EH (cell line): ENCODE measurements around the gene PRL.

Source experiments
- DNase-seq: peaks from one replicate; pipeline ENCODE4 v3.0.0-alpha.2; 2015; ENCODE audit warnings: low read depth

The PRL gene

DNA sequence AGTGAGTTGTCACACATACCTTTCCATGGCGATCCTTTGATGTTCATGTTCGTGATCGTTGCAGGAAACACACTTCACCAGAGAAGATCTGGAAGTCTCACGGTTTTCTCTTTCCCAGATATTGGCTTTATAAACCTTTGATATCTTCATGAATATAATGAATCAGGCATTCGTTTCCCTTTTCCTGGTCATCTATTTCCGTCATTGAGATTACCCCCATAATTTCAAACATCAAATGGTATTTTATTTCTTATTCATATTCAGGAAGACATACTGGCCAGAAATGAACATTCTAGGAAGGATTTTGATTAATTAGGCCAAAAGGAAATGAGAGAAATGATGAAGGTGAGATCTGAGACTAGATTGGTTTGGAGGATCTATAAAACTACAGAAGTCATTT, at the start of gene PRL:
PRL (minus strand) TSS at position 101 of the 400 bp plus-strand sequence; CDS start at position 47, 54 bp downstream.
- no peak for DNase-seq

DNA sequence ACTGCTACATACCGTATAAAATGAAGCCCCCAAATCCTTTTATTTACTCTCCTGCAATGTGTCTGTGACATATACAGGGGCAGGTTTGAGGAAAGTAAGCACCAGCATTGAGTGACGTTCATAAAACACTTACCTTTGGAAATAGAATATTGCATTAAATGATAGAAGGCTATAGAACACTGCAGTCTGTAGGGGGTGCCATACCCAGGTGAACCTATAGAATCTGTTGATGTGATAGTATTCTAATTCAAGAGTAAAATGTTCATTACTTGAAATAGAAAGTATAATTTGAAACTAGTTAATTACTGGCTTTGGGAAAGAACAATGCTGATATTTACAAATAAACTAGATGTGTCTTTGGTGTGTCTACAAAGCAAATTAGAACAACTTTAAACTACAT, 47.0 kb upstream of the PRL start:
- no peak for DNase-seq

DNA sequence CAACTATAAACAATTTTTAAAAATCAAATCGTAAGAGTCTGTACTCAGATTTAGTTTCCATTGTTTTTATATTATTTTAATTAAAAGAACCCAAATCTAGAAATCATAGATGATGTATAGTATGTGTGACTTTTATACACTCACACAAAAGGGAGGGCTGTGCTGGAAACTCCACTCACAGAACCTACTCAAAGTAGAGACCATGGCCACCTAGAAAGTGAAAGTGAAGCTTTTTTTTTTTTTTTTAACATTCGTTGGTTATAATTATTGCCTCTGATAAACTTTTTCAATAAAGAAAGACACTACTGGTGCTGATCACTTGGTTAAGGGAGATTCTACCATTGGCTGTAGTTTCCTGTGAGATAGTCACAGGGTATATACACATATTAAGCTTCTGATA, 37.9 kb upstream of the PRL start:
- no peak for DNase-seq

DNA sequence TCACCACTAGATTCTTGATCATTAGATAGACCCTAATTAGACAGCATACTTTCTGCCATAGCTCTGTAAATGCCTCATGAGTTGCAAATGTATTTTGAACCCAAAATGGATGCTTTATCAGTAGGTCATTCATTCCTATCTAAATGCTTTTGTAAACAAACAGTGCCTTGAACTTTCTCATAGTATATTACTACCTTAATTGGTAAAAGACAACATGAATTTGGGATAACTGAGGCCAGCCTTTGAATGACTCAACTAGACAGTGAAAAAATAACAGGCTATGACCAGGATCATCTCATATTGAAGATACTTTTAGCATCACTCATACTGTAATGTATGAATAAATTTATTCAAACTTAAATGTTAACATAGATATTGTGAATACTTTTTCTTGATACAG, 37.0 kb upstream of the PRL start:
- peak; percentile 94 for DNase-seq

DNA sequence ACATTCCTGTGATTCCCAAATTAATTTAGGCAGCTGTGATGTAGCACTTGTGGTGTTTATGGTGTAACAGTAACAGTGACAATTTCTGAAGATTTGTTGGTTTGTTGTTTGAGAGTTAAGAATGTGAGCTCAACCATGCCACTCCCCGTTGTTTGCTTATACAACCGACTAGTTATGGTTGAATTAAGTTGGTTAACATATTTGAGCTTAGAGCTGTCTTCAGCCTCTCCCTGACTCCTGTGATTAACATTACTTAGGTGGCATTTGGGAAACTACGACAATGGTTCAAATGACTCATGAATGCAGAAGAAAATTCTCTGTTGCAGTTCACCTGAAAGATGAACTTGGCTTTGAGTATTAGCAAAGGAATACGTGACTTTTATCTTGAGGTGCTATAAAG, 35.9 kb upstream of the PRL start:
- peak; percentile 52 for DNase-seq

DNA sequence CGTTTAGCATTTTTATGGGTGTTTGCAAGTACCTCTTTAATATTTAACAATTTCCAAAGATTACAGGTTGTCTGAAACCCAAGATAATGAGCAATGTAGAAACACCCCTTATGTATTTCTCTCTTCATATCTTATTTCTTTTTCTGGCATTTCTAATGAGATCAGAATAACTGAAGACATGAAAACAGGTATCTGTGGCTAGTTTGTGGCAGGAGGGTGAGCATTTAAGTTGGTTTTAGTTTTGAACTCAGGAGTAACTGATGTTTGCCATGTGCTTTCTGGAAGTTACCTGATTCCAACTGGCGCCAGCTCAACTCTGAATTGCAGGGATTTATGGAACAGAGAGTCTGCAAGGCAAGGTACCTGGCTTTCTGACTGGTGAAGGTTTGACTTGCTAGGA, 35.4 kb upstream of the PRL start:
- no peak for DNase-seq

DNA sequence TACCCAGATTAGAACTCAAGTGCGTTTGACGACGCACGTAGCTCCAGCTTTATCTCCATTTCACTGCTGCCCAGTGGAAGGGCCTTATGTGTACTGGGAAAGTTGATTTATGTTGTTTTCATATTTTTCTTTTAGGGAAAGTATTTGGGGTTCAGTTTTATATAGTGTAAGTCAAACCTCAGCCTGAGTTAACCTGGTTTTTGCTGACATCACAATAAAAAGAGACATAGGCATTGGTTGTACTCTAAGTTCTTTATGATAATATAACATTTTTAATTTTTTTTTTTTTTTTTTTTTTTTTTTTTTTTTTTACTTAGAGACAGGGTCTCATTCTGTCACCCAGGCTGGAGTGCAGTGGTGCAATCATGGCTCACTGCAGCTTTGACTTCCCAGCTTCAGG, 34.1 kb upstream of the PRL start:
- no peak for DNase-seq

DNA sequence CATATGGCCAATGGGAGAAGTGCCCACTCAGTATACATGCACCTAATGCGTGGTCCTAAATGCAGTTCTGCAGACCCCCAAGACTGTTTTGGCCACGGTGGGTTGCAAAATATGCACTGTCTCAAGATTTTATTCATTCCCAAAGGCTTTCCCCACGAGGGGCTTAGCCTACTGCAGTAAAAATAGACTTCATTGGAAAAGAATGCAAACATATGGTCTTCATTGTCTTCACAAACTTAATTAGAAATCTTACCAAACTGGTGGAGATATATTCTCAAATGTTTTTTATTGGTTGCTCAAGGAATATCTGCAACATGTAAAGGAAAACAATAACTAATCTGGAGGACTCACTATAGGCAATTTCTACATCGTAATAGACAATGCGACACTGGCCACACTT, 31.6 kb upstream of the PRL start:
- DNase-seq = peak; percentile 71

DNA sequence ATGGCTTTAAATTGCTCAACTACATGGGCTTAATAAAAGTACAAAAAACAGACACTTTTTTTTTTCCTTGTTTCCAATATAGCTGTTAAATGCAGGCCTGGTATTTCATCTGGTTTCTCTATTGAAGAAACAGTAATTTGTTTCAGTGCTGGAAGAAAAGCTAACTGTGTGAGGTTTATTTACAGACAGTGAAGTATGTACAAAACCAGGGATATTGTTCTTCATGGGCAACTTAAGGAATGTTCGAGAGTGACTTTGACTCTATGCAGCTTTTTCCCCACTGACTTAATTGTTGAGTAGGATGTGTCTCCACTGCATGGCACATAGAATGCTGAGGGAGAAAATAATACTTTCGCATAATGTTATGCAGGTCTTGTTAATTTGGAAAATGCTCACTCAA, 31.0 kb upstream of the PRL start:
- DNase-seq = peak; percentile 44

DNA sequence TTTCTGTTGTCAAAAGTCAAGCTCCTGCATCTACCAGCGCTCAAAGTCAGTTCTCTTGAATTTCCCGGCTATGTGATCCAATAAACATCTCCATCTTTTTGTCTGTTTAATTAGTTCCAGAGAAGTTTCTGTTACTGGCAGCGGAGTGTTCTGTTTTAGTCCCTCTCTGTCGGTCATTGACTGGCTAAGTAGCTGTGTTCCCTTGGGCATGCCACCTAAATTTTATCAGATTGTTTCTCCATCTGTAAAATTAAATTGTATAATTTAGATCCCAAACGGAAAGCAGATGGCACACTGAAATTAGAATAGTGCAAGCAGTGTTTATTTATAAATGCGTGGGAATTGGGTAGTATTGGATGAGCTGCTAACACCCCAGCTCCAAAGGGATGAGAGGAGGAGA, 29.7 kb upstream of the PRL start:
- DNase-seq = no peak

DNA sequence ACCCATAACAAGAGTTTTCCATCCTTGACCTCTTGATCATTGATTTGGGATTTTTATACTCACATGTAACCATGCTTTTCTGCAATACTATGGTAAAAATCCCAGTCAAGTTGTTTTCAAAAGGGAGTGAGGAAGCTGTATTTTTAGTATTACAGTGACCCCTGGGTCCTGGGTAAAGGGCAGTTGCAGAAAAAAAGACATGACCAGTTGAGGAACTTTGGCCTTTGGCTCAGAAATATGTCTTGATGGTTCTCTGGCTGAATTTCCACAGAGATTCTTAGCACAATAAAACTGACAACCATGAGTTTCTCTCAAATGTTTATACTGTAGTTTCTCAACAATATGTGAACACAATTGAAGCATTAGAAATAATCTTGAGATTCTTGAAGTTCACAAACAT, 28.6 kb upstream of the PRL start:
- peak; percentile 52 for DNase-seq

DNA sequence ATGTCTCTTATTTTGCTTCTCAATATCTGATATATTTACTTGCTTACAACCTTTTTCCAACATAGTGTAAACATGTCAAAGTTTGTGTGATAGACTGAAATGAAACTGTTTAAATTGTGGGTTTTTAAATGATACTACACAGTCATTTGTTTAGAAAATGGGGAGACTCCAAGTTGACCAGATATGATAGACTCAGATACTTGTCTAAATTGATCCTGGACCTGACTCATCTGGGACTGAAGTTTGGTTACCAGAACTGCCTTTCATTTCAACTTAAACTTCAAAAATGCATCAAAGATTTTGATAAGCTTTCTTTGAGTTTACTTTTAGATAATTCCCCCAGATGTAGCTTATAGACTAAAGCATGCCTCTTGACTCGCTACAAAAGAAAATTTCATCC, 27.0 kb upstream of the PRL start:
- DNase-seq = no peak

DNA sequence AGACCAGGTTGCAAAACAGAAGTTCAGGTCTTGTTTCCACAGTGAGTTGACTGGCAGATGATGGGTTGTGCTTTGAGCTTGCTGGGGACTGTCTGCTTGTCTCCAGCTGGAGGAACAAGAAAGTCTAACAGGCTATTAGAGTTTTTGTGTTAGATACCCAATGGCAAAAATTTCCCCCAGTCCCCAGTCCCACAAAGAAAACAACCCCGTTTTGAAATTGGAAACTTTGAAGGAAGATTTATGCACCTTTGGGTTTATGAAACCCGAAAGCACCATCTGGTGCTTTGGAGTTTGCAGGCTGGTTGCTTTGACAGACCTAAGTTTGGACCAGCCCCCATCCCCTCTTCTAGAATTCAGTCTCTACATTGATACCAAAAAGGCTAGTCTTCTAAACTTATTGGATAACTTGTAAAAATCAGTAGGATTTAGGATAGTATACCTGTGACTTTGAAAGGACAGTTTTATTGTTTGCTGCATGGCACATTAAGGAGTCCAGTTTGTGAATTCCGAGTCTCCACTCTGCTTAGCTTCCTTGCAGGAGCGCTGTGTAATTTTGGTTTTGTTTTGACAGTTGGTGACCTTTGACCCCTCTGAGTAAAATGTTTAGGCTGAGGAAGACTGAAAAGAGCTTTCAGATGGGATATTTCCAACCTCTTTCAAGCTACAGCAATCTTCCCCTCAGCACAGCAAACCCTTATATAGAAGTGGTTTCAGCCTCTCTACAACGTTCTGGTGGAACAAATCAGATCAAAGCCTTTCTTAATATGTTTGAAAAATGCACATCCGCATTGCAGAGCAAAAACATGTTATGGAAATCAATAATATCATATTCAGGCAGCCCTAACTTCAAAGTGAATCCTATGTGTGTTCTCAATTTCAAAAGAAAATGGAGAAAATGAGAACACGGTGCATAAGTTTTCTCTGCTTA, 25.5 kb upstream of the PRL start:
- no peak for DNase-seq

DNA sequence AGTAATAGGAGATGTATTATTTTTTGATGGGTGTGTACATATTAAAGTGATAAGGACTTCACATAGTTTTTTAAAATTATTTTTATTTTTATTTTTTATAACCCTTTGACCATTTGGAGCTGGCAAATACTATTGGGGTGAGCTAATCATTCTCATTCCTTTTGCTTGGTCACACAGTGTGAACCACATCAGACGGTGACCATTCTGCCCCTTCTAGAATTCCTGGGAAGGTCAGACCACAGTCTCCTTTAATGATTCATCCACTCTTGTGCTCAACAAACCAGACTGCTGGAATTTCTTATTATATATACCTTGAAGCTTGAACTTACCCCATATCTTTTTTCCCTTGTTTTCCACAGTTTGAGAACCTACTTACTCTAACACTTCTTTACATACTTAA, 23.9 kb upstream of the PRL start:
- peak; percentile 95 for DNase-seq

DNA sequence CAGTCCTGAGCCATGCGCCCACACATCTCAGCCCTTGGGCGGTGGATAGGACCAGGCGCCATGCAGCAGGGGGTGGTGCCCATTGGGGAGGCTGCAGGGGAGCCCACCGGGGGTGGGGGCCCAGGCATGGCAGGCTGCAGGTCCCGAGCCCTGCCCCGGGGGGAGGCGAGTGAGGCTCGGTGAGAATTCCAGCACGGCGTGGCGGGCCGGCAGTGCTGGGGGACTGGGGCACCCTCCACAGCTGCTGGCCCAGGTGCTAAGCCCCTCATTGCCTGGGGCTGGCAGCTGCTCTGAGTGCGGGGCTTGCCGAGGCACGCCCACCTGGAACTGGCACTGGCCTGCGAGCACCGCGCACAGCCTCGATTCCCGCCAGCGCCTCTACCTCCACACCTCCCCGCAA, 21.6 kb upstream of the PRL start:
- no peak for DNase-seq

DNA sequence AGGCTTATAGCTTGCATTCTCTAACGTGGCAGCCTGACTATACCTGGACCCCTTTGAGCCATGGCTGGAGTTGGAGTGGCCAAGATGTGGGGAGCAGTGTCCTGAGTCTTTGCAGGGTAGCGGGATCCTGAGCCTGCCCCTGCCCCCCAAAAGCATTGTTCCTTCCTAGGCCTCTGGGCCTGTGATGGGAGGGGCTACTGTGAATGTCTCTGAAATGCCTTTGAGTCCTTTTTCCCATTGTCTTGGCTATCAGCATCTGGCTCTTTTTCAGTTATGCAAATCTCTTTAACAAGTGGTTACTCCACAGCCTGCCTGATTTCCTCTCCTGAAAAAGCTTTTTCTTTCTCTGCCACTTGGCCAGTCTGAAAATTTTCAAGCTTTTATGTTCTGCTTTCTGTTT, 17.0 kb upstream of the PRL start:
- DNase-seq = no peak

DNA sequence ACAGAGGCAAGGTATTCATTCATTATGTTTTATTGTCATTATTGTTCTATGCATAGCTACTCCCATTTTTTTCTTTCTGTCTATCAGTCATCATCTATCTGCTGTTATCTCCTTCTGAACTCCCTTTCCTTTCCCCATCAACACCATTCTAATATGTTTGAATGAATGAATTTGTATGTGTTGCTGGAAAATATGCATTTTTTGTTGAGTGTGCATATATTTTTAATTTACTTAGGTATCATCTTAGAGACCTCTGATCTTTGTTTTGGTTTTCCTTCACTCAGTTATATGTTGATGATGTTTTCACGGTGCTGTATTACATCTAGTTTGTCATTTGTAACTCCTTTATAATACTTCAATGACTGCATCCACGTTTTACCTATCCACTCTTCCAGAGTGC, 12.1 kb upstream of the PRL start:
- DNase-seq = no peak

DNA sequence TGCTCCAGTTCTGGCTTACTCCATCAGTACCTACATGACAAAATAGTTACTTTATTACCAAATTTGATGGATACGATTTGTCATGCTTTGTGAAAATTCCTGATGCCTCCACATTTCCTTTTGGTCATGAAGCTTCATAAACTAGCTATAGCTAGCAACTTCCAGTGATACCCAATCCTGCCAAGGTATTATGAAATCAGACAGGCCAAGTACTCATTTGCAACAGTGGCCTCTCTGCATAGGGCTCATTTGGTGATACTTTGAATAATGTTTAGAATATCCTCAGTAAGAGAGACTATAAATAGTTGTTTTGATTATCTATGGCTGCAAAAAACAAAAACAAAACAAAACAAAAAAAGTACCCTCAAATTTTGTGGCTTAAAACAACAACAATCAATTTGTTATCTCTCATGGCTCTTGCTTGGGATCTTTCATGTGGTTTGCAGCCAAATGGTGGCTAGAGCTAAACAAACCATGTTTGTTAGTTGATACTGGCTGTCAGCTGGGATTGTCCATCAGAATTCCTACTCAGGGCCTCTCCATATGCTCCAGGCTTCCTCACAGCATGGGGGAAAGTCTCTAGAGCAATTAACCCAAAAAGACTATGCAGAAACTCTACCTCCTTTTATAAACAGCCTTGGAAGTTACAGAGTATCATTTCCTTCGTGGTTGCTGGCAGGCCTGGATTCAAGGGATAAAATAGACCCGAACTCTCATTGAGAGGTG, 10.1 kb upstream of the PRL start:
- peak; percentile 12 for DNase-seq

DNA sequence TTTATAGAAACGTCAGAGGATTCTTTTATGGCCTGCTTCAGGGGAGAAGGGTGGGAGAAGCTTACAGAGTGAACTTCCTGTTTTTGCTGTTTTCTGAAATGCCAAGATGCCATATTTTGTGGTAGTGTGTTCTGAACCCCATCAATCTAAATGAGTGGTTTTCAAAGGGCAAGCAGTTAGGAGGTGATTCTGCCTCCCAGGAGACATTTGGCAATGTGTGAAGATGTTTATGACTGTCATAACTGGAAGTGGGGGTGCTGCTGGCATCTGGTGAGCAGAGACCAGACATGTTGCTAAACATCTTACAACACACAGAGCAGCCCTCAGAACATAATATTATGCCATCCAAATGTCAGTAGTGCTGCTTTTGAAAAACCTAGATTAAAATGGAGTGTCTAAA, 6.0 kb upstream of the PRL start:
- DNase-seq = no peak

DNA sequence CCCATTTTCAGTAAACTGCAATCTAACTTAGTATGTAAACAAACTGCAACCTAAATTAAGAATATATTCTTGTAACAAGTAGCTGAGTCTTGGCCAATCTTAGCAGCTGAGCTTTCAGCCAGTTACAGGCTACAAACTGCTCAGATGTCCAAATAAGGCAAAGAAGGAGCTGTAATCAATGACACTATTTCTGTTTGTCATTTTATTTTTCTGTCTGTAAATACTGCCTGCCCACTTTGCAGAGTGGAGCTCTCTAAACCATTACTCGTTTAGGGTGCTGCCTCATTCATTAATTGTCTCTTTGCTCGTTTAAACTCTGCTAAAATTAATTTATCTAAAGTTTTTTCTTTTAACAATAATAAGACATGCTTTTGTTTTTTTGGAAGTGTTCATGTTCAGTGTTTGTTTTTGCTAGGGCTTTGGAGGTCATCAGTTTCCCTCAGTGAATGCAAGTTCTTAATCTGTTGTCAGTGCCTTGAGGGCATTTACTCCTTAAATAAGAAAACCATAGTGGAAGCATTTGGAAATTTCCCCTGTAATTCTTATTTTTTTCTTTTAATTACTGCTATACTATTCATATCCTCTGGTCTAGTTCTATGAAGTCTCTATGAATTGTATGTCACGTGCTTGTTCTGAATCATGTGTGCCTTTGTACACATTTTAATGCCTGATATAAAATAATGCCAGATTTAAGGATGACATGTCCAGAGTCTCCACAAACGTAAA, 3.6 kb upstream of the PRL start:
- peak; percentile 15 for DNase-seq

DNA sequence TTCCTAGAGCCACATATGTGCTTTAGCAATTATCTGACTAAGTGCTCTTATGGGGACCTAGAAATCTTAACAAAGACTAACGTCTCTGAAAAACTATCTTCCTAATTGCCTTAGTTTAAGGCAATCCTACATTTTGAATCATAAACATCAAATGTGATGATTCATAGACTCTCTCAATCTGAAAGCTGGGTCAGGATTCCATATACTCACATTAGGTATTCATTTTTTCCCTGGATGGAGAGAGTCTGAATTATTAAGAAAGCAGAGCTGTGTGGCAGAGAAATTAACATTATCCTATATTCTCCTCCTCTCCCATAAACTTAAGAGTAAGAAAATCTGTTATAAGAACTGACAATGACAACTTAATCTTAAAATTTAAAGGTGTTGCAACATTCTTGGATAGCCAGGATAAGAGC, 1.6 kb upstream of the PRL start:
- peak; percentile 52 for DNase-seq

DNA sequence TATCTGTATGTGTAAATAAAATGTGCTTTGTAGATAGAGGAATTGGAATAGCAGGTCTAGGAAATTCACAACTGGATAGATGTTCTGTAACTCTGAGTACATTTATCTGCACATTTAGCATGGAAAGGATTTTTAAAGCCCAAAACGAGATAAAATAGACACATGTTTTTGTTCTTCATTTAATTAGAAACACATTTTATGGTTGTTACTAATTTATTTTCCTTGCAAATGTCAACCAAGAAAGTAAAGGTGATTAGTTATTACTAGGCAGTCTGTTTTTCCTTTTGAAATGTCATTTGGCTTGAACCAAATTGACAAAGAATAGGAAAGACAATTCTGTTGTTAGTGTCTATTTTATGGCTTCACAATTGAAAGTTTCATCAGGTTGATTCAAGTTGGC, 769 bp downstream of the PRL start:
- DNase-seq = no peak

DNA sequence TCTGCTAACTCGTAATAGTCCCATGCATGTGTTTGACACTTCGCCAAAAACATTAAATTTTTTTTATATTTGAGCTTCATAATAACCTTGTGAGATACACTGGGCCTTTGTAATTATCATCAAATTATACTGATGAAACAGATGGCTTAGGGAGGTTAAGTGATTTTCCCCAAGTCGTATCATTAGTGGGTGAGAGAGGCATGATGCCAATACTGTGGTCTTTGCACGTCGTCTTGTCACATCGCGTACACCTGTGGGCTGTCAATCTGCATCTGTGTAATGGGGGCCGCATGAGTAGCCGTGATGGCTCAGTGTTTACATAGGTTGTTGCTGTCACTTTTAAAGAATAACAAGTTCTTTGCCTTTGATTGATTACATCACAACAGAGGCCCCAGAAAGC, 1.7 kb downstream of the PRL start:
- no peak for DNase-seq
